NCI-H524 (cell line): ENCODE data around the gene ALG14.
A peak's percentile ranks its signal among the peaks of the same experiment; 100 is the strongest.
"Not testable (repeated sequence)": the region's sequence is repeated elsewhere in the genome, so short reads cannot be mapped to it uniquely, and the experiment has no call there.

Experiments
- DNase-seq, 2 experiments: peaks; one replicate each; lab custom pipeline; 2025; lab: John Stamatoyannopoulos, UW

Gene ALG14, protein sequence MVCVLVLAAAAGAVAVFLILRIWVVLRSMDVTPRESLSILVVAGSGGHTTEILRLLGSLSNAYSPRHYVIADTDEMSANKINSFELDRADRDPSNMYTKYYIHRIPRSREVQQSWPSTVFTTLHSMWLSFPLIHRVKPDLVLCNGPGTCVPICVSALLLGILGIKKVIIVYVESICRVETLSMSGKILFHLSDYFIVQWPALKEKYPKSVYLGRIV

DNA sequence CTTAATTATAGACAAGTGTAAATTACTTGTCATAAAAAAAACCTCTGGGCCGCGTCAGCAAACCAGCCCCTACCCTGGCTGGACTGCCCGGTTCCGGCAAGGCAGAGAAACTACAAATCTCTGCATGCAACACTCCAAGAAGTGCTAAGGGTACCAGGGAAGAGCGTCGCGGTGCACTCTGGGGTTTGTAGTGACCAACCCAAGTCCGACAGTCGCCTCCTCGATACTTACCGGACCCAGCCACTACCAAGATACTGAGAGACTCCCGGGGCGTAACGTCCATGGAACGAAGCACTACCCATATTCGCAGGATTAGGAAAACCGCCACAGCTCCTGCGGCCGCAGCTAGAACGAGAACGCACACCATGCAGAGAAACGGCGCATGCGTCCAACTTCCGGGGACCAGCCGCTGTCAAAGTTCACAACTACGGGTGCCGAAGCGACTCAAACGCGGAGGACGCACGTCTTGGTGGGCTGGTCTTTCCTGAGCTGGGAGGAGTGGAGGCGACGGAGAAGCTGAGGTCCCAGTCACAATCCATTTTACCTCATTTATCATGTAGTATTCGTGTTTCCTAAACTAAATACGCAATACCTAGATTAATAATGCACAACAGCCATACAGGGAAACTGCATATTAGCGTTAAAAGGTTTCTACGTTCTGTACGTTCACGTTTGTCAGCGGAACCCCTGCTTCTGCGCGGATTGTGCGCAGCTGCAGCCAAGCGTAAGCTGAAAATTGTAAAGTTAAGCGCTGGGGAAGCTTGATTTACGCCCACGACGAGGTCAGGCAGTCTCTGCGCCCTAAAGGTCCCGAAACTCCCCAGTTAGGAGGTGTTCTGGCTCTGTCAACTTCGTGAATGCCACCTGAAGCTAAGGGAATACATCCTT lies at the start of gene ALG14:
Gene ALG14, minus strand, starts transcription at position 420 of the 888 bp plus-strand sequence. Its CDS starts 53 bp downstream, at position 367.
- peak; percentile 84 to 94 for DNase-seq

DNA sequence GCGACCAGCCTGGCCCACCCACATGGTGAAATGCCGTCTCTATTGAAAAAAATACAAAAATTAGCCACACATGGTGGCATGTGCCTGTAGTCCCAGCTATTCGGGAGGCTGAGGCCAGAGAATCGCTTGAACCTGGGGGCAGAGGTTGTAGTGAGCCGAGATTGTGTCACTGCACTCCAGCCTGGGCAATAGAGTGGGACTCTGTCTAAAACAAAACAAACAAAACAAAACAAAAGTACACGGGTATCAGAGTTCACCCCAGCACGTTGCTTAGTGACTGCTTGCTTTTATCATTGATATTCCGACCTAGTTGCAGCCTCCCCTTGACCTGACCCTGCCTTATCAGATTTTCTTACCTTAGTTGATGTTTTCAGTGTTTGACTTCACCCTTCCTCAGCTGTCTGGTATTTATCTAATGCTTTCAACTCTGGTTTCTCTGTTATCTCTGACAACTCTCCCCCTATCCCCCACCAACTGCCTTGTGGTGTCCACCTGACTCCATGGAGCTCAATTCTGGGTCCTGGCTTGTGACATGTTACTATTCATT lies 49.5 kb upstream of the ALG14 start:
- DNase-seq, result no peak

DNA sequence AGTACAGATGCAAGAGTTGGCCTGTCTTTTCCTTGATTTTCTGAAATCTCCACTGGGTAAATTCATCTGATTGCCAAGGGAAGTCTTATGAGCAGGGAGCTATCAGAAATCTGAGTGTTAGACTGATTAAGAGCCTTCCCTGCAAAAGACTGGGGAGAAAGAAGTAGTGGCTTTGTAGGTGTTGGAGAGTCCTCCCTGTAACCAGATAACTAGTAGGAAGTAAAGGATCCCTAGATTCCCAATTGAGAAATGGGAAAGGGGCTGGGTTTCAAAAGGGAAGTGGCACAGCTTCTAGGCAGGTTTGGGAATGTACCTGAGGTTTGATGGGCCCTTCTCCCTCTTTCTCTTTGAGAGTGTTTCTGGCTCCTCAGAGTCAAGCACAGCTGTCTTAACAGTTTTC lies 46.5 kb upstream of the ALG14 start:
- DNase-seq, result no peak

DNA sequence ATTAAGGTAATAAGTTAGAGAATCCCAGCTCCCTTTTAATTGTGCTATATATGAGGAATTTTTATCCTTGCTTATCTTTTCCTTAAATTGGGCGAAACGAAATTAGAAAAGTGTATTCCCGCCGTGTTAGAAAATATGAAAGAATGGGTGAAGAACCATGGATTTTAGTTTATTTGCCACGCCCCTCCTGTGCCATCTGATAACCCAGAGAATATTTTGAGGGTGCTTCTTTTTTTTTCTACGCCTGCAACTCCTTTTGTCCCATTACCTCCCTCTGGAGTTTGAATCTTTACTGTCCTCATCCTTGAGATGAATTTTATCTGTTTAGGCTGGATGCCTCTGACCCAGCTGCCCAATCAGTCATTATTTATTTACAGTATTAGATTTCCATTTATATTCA lies 46.0 kb upstream of the ALG14 start:
- no peak for DNase-seq

DNA sequence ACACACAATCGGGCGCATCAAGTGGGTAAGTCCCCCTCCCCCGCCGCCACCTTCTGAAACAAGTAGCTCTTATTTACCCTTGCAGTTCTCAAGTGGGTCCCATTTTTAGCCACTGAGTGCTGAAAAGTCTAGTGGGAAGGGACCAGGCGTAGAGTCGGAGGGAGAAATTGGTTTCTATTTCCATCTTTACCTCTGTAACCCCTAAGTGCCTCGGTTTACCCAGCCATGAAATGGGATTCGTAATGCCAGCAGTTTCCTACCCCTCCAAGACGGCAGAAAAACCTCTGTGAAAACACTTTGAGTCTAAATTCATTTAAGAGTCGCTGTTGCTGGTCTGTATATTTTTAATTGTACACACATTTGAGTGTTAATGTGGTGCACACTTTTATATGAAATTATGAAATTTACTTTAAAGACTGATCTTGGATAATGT lies 45.3 kb upstream of the ALG14 start:
- DNase-seq, result no peak

DNA sequence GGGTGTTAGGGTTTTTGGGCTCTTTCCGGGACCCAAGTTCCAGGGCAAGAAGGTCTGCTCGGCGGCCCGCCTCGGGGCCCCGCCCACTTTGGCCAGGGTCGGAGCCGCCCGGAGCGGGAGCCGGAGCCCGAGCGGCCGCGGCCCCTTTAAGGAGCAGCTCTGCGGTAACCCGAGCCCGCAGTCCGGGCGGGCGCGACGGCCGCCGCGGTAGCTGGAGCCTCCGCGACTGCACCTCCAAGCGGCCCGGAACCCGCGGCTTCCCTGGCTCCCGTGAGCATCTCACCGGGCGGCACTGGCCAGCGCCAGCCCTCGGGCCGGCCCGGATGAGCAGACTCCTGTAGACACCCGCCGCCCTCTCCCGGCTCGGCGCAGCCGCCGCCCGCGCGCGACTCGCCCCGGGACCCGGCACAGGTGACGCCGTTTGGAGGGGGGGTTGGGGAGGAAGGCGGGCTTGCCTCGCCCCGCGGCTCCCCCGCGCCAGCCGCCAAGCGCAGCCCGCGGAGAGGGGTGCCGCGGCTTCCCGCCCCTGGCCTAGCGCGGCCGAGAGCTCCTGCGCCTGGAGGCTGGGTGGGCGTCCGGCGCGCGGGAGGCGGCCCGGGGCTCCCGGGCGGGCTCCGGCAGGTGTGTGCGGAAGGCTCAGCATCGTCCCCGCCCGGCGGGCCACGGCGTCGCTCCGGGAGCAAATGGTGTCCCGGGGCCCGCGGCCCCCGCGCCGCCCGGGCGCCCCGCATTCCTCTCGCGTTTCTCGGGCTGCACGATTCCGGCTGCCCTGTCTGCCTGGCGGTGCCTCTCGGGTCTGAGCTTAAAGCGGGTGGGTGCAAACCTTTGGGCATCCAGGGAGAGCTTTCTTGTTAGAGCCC lies 44.7 kb upstream of the ALG14 start, which contains the start of gene TLCD4:
Gene TLCD4, plus strand, starts transcription at position 149 of the 860 bp plus-strand sequence. CDS start 26,547 bp downstream, outside the sequence.
- peak in 1 of 2 experiments; percentile 55 for DNase-seq

DNA sequence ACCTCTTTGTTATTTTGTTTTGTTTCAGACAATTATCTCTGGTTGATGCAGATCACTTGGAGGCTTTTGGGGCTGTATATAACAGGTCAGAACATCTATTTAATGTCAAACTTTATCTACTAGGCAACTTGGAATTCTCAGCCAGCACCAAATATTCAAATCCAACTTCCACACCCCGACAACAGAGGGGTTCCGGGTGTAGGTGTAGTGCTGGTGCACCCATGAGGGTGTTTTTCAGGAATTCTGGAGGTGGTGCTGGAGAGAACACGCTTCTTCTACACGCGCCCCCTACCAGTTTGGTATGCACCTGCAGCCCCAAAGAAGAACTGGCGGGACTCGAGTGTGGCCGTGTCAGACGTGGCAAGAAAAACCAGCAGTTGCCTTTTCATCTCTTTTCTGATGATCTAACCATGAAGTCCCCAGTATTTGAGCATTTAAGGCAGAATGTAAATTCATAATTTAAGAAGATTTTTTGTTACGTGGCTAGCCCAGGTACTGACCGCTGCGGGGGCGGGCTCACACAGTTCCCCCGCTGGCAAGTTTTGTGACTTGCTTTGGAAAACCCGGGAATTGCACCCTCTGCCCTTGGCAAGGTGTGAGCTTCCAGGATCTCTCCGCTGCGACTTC lies 43.9 kb upstream of the ALG14 start:
- peak; percentile 62 to 78 for DNase-seq

DNA sequence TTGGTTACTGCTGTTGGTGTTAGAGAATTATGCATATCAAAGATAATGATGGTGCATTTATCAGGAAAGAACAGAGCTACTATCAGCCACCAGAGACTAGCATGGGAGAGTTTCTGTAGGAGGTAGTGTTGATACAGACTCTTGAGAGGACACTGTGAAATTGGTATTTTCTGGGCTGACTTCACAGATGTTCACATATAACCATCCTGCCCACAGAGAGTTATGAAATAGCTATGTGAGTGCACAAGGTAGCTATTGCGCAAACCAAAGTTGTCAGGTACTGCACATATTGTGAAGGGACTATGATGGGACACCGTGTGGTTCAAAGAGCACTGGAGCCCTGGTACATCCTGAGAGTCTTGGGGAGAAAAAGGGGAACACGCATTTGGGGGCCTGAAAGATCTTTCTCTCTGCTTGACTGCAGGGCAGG lies 43.0 kb upstream of the ALG14 start:
- DNase-seq, result no peak

DNA sequence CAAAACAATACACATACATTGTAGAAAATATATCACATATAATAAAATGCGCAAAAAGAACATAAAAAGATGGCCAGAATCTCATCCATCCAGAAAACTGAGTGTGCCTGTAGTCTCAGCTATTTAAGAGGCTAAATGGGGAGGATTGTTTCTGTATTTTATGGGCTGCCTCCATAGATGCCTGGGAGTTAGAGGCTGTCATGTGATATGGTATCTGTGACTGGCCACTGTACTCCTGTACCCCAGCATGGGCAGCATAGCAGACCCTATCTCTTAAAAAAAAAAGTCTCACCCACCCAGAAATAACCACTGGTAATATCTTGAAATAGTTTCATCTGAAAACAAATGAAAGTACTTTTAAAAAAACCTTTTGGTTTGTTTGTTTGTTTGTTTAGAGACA lies 40.9 kb upstream of the ALG14 start:
- DNase-seq, result no peak

DNA sequence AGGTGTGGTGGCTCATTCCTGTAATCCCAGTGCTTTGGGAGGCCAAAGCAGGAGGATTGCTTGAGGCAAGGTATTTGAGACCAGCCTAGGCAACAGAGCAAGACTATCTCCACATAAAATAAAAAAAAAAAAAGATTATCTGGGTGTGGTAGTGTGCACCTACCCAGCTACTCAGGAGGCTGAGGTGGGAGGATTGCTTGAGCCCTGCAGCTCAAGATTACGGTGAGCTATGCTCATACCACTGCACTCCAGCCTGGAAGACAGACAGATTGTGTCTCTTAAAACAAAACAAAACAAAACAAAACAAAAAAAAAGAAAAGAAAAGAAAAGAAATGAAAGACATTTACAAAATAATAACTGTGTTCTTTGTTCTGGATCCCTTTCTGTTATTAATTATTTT lies 38.3 kb upstream of the ALG14 start:
- no peak for DNase-seq

DNA sequence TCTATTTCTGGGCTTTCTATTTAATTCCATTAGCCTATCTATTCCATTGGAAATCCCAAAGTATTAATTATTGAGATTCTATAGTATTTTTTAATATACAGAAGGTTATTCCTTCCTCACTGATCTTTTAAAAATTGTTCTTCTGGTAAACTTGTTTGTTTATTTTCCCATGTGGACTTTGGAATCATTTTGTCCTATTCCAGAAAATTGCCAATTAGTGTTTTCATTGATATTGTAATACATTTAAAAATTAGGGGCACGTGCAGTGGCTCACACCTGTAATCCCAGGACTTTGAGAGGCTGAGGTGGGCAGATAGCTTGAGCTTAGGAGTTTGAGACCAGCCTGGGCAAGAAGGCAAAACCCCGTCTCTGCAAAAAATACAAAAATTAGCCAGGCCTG lies 36.0 kb upstream of the ALG14 start:
- no peak for DNase-seq

DNA sequence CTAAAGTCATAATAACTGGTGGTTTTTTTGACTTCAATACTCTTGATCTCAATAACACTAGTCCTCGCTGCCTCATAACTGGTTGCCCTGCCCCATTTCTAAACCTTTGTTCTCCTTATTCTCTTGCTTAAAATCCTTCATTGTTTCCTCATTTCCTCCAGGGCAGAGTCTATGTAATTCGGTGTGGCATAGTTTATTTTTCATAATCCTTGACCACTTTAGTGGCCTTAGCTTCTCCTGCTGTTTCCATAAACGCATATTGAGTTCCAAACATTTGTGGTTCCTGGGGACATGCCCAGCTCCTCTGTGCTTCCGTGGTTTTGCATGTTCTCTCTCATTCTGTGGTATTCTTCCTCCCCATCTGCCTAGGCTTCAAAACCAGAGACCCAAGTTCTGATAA lies 25.4 kb upstream of the ALG14 start:
- no peak for DNase-seq

DNA sequence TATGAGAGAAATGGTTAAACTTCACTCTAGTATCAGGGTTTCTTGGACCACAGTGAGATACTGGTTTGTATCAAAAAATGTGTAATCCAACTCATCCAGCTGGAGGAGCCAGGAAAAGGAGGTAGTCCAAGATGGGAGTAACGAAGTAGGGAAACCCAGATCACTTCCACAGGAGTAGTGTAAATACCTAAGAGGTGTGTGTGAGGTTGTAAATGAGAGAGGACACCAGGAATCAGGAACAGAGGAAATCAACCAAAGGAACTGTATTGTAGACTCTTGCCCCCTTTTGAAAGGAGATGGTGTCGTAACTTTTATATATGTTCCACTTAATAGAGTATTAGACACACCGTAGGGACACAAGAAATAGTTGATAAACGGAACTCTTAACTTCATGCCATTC lies 24.7 kb upstream of the ALG14 start:
- no peak for DNase-seq

DNA sequence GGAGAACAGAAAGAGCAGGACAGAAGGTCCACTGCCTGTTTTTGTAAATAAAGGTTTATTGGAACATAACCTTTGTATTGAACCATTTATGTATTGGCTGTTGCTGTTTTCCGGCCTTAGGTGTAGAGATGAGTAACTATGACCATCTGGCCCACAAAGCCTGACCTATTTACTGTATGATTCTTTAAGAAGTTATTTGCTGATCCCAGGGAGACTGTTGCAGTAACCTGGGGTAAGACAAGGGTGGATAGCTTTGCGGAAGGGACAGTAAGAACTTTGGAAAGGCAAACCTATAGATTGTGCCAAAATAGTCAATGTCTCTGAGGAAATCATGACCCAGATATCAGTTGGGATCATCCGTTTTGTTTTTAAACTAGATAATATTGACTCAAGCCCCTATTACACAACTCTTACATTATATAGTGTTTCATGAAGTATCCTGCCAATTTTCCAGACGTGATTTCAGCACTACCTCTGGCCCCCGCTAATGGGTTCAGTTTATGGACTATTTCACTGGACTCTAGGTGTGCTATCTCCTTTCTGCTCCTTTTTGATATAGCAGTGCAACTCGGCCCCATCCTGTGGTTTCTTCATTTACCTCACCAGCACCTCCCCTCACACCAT lies 23.6 kb upstream of the ALG14 start:
- DNase-seq, result no peak

DNA sequence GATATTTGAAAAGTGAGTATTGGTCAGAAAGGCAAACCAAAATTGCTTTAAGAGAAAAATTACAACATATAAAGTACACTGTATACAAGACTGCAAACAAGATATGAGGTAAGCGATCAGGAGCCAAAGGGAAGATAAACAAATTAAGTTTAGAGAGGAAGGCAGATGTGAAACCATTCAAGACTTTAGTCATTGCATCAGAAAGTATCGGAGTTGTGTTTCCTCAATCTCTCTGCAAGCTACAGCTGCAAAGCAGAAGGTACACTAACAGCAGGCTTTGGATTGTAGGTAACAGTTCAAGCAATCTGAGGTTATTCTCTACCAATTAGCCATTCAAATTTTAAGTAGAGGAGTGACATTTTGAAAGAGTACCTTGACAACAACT lies 23.1 kb upstream of the ALG14 start:
- no peak for DNase-seq

DNA sequence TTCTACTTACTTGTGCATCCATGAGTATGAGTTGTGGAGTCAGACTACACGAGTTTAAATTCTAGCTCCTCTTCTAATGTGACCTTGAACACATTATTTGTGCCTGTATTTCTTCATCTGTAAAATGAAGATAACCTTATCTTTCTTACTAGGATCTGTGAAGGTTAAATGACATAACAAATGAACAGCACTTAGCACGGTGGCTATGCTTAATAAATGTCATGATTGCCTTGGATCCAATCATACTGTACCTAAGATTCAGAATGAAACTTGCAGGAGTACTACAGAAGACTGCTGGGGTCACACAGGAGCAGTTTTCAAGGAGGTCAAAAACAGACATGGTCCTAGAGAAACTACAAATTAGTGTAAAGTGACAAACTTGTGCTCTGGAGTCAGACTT lies 22.2 kb upstream of the ALG14 start:
- no peak for DNase-seq

DNA sequence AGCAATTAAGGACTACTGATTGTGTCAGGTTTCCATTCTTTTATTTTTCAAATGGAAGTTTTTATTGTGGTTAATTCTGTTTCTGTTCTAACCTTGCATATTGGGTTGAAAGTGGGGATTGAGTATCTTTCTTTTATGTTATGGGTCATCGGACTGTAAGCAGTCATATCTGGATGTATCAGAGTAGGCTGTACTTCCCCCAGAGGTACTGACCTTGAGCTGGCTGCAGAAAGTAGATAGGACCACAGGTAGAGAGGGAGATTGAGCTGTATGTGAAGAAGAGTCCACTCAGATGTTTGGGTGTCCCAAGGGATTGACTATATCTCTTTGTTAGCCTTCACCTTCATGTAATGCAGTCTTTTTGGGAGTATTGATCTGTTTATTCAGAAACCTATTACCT lies 20.5 kb upstream of the ALG14 start:
- no peak for DNase-seq

DNA sequence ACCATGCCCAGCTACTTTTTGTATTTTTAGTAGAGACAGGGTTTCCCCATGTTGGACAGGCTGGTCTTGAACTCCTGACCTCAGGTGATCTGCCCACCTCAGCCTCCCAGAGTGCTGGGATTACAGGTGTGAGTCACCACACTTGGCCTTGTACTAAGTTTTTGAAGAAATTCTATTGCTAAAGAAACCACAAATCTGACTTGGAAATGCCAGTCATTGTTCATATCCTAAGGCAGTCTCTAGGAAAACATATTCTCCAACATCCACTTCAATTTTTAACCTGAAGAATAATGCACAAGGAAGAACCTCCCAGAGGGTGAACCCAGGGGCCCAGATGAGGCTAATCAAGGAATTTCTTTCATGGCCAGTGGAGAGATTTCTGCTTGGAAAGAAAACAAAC lies 20.1 kb upstream of the ALG14 start:
- DNase-seq, result not testable (repeated sequence)

DNA sequence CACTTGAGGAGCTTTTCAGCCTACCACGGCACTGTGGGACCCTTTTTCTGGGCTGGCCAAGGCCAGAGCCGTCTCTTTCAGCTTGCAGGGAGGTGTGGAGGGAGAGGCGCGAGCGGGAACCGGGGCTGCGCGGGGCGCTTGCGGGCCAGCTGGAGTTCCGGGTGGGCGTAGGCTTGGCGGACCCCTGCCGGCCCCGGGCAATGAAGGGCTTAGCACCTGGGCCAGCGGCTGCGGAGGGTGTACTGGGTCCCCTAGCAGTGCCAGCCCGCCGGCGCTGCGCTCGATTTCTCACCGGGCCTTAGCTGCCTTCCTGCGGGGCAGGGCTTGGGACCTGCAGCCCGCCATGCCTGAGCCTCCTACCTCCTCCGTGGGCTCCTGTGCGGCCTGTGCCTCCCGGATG lies 18.5 kb upstream of the ALG14 start:
- not testable (repeated sequence) for DNase-seq

DNA sequence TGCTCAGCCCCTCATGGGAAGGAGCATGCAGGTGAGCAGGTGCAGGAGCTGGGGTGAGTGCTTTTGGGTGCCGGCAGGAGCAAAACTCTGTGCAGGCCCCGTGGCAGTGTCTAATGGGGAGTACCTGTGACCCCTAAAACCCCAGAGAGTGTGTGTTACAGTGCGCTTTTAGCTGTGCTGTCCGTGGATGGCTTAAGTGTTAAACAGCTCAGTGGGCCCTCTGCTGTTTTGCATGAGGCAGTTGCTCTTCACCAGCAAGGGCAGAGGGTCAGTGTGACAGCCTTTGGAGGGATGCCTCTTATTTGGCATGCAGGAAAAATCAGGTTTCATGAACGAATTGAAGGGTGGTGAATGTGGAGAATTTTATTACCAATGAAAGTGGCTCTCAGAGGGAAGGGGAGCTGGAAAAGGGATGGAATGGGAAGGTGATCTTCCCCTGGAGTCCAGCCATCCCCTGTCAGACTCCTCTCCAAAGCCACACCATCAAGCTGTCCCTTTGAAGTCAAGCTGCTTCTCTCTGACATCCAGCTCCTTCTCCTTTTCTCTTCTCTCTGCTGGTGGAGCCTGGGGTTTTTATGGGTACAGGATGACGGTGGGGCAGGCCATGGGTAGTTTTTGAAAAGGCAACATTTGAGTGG lies 17.0 kb upstream of the ALG14 start:
- no peak for DNase-seq

DNA sequence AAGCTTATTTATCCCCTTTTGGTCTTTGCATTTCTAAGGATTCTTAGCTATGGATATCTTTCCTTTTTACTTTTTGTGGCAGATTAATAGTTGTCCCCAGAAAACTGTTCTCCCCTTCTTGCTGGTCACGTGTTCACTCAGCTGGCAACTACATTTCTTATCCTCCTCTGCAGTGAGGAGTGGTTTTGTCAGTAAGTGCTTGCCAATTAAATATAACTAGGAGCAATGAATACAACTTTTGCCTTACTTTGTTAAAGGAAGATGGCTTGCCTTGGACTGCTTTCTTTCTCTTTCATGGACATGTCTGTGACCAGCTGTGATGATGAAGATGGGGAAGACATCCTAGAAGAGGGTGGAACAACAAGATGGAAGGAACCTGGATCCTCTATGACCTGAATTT lies 15.6 kb upstream of the ALG14 start:
- no peak for DNase-seq
